A549 (cell line): Measurements from ENCODE around the gene ATP11A. TPM values are rescaled to one million over a fixed set of nuclear protein-coding genes. Genes with fewer than 3 reads are reported as not detected.
A peak's percentile ranks its signal among the peaks of the same experiment; 100 is the strongest.

Experiments
- ATAC-seq, 2 experiments: fragments of 200-7000 bp in 1 of 2; fragments of >200 bp in 1 of 2; cut with Nextera tagmentation in 1 of 2; cut with Tn5 transposase in 1 of 2; 3 replicates each; pipeline versions ENCODE4 v1.8.0 to v1.9.1; 2018 to 2020; ENCODE audit warnings: mild to moderate bottlenecking in 1 of 2, moderate library complexity in 1 of 2
- CTCF ChIA-PET: fragments of 300-600 bp; sonication (Branson Sonifier 250); formaldehyde crosslinking; extraction: SDS; loops from one replicate; lab custom pipeline; 2021; ENCODE audit warnings: antibody characterized with exemption, inconsistent platforms; lab: Yijun Ruan, JAX
- POLR2A ChIA-PET: fragments of 350-600 bp; formaldehyde crosslinking; extraction: SDS; loops from one replicate; lab custom pipeline; 2021; ENCODE audit warnings: antibody characterized with exemption, inconsistent platforms; lab: Yijun Ruan, JAX
- DNase-seq, 2 experiments: peaks; one replicate each; pipeline versions ENCODE4 v3.0.0 to v3.0.0-alpha.2; 2011 to 2016; ENCODE audit warnings: low read depth in 1 of 2, low spot score in 1 of 2
- FAIRE-seq: peaks from 2 replicates; lab custom pipeline; 2011; peaks lifted over from hg19 to GRCh38; lab: Jason Lieb, UNC
- H3K27ac ChIP-seq, 2 experiments: fragments of >200 bp; sonication (Bioruptor Twin); formaldehyde crosslinking; 3 replicates each; pipeline ENCODE4 v1.5.1; 2016 to 2017
- H3K4me1 ChIP-seq: fragments of >200 bp; sonication (Bioruptor Twin); formaldehyde crosslinking; 3 replicates; pipeline ENCODE4 v1.6.1; 2016
- H3K4me2 ChIP-seq: fragments of >200 bp; sonication (Bioruptor Twin); formaldehyde crosslinking; 3 replicates; pipeline ENCODE4 v1.6.1; 2016
- H3K4me3 ChIP-seq: fragments of >200 bp; sonication (Bioruptor Twin); formaldehyde crosslinking; 3 replicates; pipeline ENCODE4 v1.5.1; 2016
- H3K9me3 ChIP-seq: fragments of >200 bp; sonication (Bioruptor Twin); formaldehyde crosslinking; 3 replicates; pipeline ENCODE4 v1.6.1; 2016
- BHLHE40 ChIP-seq: IDR thresholded peaks from 2 replicates; pipeline ENCODE4 v1.6.1; 2012; ENCODE audit warnings: low read depth, low read length, inconsistent platforms
- CHD2 ChIP-seq: fragments of 150-350 bp; IDR thresholded peaks from 2 replicates; pipeline ENCODE4 v1.6.1; 2014; ENCODE audit warnings: low read length; ENCODE audit not compliant: partially characterized antibody
- CHD4 ChIP-seq: fragments of 200-600 bp; sonication (generic); IDR thresholded peaks from 2 replicates; pipeline ENCODE4 v1.6.1; 2016; ENCODE audit warnings: antibody characterized with exemption, mild to moderate bottlenecking, borderline replicate concordance
- ESRRA ChIP-seq: fragments of 150-350 bp; IDR thresholded peaks from 2 replicates; pipeline ENCODE4 v1.6.1; 2014; ENCODE audit warnings: mild to moderate bottlenecking, low read length, borderline replicate concordance
- FOSL2 ChIP-seq, 2 experiments: fragments of 450-650 bp in 1 of 2; fragments of >200 bp in 1 of 2; sonication (Bioruptor Twin) in 1 of 2; formaldehyde crosslinking; IDR thresholded peaks; 2 replicates each; pipeline versions ENCODE4 v1.5.0 to v1.6.1; 2016 to 2020; ENCODE audit warnings: mild to moderate bottlenecking in 1 of 2, moderate library complexity in 1 of 2
- HEYL ChIP-seq: fragments of 250-450 bp; sonication (Bioruptor Pico); IDR thresholded peaks from 2 replicates; pipeline ENCODE4 v1.8.0; 2021; ENCODE audit warnings: mild to moderate bottlenecking, moderate library complexity
- HOXB13 ChIP-seq: fragments of 250-450 bp; sonication (Bioruptor Pico); IDR thresholded peaks from 2 replicates; pipeline ENCODE4 v1.5.0; 2020; ENCODE audit warnings: low read depth, mild to moderate bottlenecking, moderate library complexity
- HOXB5 ChIP-seq: fragments of 250-450 bp; sonication (Bioruptor Pico); IDR thresholded peaks from 2 replicates; pipeline ENCODE4 v1.5.0; 2020; ENCODE audit warnings: mild to moderate bottlenecking, moderate library complexity
- JUNB ChIP-seq: fragments of >200 bp; sonication (Bioruptor Twin); formaldehyde crosslinking; IDR thresholded peaks from 2 replicates; pipeline ENCODE4 v1.6.1; 2016
- KDM1A ChIP-seq: fragments of 200-600 bp; sonication (generic); IDR thresholded peaks from 2 replicates; pipeline ENCODE4 v1.6.1; 2016; ENCODE audit warnings: low read depth, mild to moderate bottlenecking
- MAFK ChIP-seq: fragments of 450-650 bp; IDR thresholded peaks from 2 replicates; pipeline ENCODE4 v1.6.1; 2014; ENCODE audit not compliant: partially characterized antibody
- MAZ ChIP-seq: fragments of 150-350 bp; IDR thresholded peaks from 2 replicates; pipeline ENCODE4 v1.6.1; 2014; ENCODE audit warnings: antibody characterized with exemption, low read depth, low read length, borderline replicate concordance
- MYC ChIP-seq: IDR thresholded peaks from 2 replicates; pipeline ENCODE4 v1.6.1; 2012; ENCODE audit warnings: mild to moderate bottlenecking, inconsistent platforms, low read length, improper control_type of control experiment, borderline replicate concordance
- NPAS2 ChIP-seq: fragments of 250-450 bp; sonication (Bioruptor Pico); IDR thresholded peaks from 2 replicates; pipeline ENCODE4 v1.8.0; 2022; ENCODE audit warnings: mild to moderate bottlenecking, moderate library complexity, borderline replicate concordance
- NR3C1 ChIP-seq: fragments of >200 bp; sonication (Bioruptor Twin); formaldehyde crosslinking; IDR thresholded peaks from 3 replicates; pipeline ENCODE4 v1.6.1; 2017
- PHF8 ChIP-seq: fragments of 200-600 bp; sonication (generic); IDR thresholded peaks from 2 replicates; pipeline ENCODE4 v1.6.1; 2016; ENCODE audit warnings: low read depth, mild to moderate bottlenecking, antibody characterized with exemption, moderate library complexity, borderline replicate concordance
- RFX5 ChIP-seq: fragments of 450-650 bp; IDR thresholded peaks from 2 replicates; pipeline ENCODE4 v1.7.1; 2014; ENCODE audit warnings: antibody characterized with exemption, mild to moderate bottlenecking, moderate library complexity
- RNF2 ChIP-seq: fragments of 200-600 bp; sonication (generic); IDR thresholded peaks from 2 replicates; pipeline ENCODE4 v1.6.1; 2016; ENCODE audit warnings: low read depth, mild to moderate bottlenecking, antibody characterized with exemption, moderate library complexity, borderline replicate concordance
- SMC3 ChIP-seq: fragments of >200 bp; sonication (Bioruptor Twin); formaldehyde crosslinking; IDR thresholded peaks from 3 replicates; pipeline ENCODE4 v1.6.1; 2018; ENCODE audit warnings: inconsistent platforms
- TFCP2L1 ChIP-seq: fragments of 250-450 bp; sonication (Bioruptor Pico); IDR thresholded peaks from 2 replicates; pipeline ENCODE4 v1.5.0; 2021; ENCODE audit warnings: mild to moderate bottlenecking
- TP53 ChIP-seq: fragments of 250-450 bp; sonication (Bioruptor Pico); IDR thresholded peaks from 2 replicates; pipeline ENCODE4 v1.5.0; 2021; ENCODE audit warnings: mild to moderate bottlenecking, moderate library complexity
- ZC3H11A ChIP-seq: fragments of 450-650 bp; IDR thresholded peaks from 2 replicates; pipeline ENCODE4 v1.6.1; 2014; ENCODE audit warnings: antibody characterized with exemption, mild to moderate bottlenecking
- ZNF302 ChIP-seq: fragments of 250-450 bp; sonication (Bioruptor Pico); IDR thresholded peaks from 2 replicates; pipeline ENCODE4 v1.9.0; 2021; ENCODE audit warnings: inconsistent platforms, mild to moderate bottlenecking, moderate library complexity
- WGBS: methylation state at CpG from one replicate; pipeline ENCODE4 v1.1.6; 2017; ENCODE audit errors: missing lambda C conversion rate; 5-methylcytosine and 5-hydroxymethylcytosine counted together
- polyA plus RNA-seq, 4 experiments: library from polyadenylated mRNA; depleted of rRNA in 3 of 4; stranded (reverse); fragments of >200 nt; fragmentation: RNase III in 1 of 4; extraction: RNeasy Plus Mini Kit Qiagen cat#74134 plus additional on column Dnase treatment in 1 of 4; gene quantifications; 2 replicates in 3 of 4; 3 replicates in 1 of 4; pipeline ENCODE4 v1.2.3, GENCODE V29; 2011 to 2017
- TF ChIP-seq, protein P1 (sequence below): fragments of 250-450 bp; sonication (Bioruptor Pico); IDR thresholded peaks from 2 replicates; pipeline ENCODE4 v1.5.0; 2020; ENCODE audit warnings: low read depth, mild to moderate bottlenecking, moderate library complexity
- TF ChIP-seq, protein P2 (sequence below): IDR thresholded peaks from 2 replicates; pipeline ENCODE4 v1.6.1; 2012; ENCODE audit warnings: low read depth, borderline replicate concordance
- TF ChIP-seq, protein P3 (sequence below): fragments of 150-350 bp; IDR thresholded peaks from 2 replicates; pipeline ENCODE4 v1.6.1; 2014; ENCODE audit warnings: low read depth, mild to moderate bottlenecking, low read length
- TF ChIP-seq, protein P4 (sequence below): fragments of 250-450 bp; sonication (Bioruptor Pico); IDR thresholded peaks from 2 replicates; pipeline ENCODE4 v1.5.0; 2021; ENCODE audit warnings: mild to moderate bottlenecking, moderate library complexity, borderline replicate concordance

Gene ATP11A
- polyA plus RNA-seq, 2 of the 4 experiments (the other 2 are of a cell fraction), result 4.1 to 8.0 TPM

DNA sequence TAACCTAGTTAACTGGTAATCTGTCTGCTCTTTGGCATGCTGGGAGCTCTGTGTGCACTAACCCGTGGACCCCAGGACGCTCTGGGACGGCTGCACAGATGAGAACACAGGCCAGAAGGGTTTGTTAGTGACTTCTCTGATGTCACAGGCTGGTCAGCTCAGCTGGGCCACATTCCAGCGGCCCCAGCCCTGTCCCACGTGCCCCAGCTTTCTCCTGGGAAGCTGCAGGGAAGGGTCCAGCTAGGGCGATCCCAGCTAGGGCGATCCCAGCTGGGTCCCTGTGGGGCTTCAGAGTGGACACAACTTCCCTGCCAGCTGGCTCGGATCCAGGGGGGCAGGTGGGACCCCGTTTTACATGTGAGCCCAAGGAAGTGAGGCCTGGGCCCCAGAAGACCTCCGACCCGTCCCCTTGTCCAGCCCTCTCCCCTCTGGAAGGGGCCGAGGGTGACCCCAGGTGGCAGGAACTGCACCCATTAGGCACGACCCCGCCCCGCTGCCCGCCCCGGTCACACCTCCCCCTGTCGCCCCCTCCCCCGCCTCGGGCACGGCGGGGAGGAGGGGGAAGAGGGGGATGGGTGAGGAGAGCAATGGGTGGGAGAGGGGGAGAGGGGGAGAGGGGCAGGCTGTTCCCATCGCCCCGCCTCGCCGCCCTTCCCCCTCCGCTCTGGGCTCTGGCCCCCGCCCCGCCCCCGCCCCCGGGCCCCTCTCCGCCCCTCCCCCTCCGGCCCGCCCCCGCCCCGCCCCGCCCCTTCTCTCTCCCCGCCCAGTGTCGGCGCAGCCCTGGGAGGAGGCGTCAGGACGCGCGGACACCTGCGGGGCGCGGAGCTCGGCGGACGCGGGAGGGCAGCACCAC is 204.0 kb downstream of the ATP11A start:
- TF ChIP-seq MAFK (no peak), HOXB13 (CRISPR knock-in tag) (no peak), NPAS2 (CRISPR knock-in tag) (no peak), JUNB (no peak), MAZ (no peak), CHD2 (no peak), TP53 (CRISPR knock-in tag) (no peak), SMC3 (no peak), MYC (no peak), BHLHE40 (no peak), ESRRA (no peak), PHF8 (no peak), RFX5 (no peak), HOXB5 (CRISPR knock-in tag) (no peak), NR3C1 (no peak)
- TF ChIP-seq, protein P1, sequence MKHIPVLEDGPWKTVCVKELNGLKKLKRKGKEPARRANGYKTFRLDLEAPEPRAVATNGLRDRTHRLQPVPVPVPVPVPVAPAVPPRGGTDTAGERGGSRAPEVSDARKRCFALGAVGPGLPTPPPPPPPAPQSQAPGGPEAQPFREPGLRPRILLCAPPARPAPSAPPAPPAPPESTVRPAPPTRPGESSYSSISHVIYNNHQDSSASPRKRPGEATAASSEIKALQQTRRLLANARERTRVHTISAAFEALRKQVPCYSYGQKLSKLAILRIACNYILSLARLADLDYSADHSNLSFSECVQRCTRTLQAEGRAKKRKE (CRISPR knock-in tag), result no peak
- ChIA-PET CTCF (no interaction called here), POLR2A (no interaction called here)
- FAIRE-seq (no peak), DNase-seq (peak in 1 of 2 experiments; percentile 40), ATAC-seq (peak; percentile 33 to 58; a peak in 5 of 6 replicates)
- H3K4me2 ChIP-seq, result peak overlapping the region; percentile 92
- no peaks in the 10 kb centered on the region for H3K9me3 ChIP-seq
- H3K4me3 ChIP-seq, result peak overlapping the region; percentile 54
- H3K4me1 ChIP-seq, result peaks cover 13% of the 10 kb centered on the region
- peak overlapping the region; percentile 60 to 90; a peak in 5 of 6 replicates for H3K27ac ChIP-seq
- WGBS, result 30% methylated on average over 2 of the region's 51 CpGs

DNA sequence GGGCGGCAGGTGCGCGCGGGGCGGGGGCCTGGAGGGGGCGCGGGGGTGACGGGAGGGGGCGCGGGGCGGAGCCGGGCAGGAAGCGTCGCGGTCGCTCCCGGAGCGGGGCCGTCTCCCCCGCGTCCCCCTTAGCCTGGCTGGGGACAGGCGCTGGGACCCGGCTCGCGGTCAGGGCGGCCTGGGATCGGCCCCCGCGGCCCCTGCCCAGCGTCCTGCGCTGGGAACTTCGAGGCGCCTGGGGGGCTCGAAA is 204.5 kb downstream of the ATP11A start:
- CTCF ChIA-PET, result no interaction called here
- WGBS, result no CpG with 5 or more reads among the region's 34 CpGs
- TF ChIP-seq KDM1A (no peak), RNF2 (no peak)
- TF ChIP-seq, protein P2, sequence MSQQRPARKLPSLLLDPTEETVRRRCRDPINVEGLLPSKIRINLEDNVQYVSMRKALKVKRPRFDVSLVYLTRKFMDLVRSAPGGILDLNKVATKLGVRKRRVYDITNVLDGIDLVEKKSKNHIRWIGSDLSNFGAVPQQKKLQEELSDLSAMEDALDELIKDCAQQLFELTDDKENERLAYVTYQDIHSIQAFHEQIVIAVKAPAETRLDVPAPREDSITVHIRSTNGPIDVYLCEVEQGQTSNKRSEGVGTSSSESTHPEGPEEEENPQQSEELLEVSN, result no peak
- TF ChIP-seq, all 56 proteins: peak for 0
- H3K4me1 ChIP-seq, result peaks cover 13% of the 10 kb centered on the region
- ATAC-seq (no peak; a peak in 1 of 6 replicates), DNase-seq (no peak), FAIRE-seq (no peak)
- no peaks in the 10 kb centered on the region for H3K9me3 ChIP-seq
- peak overlapping the region; percentile 92 for H3K4me2 ChIP-seq
- POLR2A ChIA-PET, result no interaction called here
- peak overlapping the region; percentile 54 for H3K4me3 ChIP-seq
- peak overlapping the region; percentile 60 to 90; a peak in 5 of 6 replicates for H3K27ac ChIP-seq

DNA sequence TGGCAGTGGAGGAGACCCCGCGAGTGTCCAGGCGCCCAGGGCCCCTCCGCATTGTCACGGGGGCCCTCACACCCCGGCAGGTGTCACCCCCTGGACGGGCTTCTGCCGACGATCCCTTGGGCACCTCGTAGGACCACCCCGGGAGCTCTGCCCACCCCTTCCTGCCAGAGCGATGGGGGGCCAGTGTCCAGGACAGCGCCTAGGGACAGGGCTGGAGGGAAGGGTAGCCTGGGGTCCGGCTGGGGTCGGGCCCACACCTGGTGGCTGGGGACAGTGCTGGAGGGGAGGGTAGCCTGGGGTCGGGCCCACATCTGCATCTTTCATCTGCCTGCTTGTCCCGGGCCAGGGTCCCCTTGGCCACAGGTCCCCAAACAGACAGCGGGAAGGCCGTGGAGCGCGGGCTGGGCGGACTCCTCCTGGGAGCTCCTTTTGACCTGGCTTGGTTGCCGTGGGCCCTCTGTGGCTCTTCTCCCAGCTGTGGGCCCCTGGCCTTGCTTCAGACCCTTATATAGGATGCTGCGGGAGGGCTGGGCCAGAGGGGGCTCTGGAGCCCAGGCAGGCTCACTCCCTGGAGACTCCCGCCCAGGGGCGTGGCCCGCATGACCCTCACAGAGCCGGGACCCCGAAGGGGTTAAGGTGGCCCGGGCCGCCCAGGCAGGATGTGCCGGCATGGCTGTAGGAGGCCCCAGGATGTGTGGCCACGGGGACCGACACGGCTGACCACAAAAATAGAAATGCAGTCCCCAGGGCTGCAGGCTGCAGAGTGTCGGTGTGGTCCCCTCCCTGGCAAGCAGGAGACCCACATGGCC is 205.0 kb downstream of the ATP11A start:
- Histone ChIP-seq H3K4me2 (peak overlapping the region; percentile 92), H3K4me3 (peak overlapping the region; percentile 54), H3K4me1 (peaks cover 13% of the 10 kb centered on the region), H3K9me3 (no peaks in the 10 kb centered on the region), H3K27ac (peak overlapping the region; percentile 60 to 90; a peak in 5 of 6 replicates)
- no peak for ATAC-seq
- no peak for FAIRE-seq
- DNase-seq, result no peak
- CTCF ChIA-PET, result no interaction called here
- POLR2A ChIA-PET, result no interaction called here
- WGBS, result 96% methylated on average over 8 of the region's 36 CpGs
- TF ChIP-seq ZNF302 (CRISPR knock-in tag), result no peak
- TF ChIP-seq, protein P3, sequence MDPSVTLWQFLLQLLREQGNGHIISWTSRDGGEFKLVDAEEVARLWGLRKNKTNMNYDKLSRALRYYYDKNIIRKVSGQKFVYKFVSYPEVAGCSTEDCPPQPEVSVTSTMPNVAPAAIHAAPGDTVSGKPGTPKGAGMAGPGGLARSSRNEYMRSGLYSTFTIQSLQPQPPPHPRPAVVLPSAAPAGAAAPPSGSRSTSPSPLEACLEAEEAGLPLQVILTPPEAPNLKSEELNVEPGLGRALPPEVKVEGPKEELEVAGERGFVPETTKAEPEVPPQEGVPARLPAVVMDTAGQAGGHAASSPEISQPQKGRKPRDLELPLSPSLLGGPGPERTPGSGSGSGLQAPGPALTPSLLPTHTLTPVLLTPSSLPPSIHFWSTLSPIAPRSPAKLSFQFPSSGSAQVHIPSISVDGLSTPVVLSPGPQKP, result no peak
- TF ChIP-seq RFX5, result no peak
- no peak for TF ChIP-seq CHD4
- TF ChIP-seq ZC3H11A, result no peak
- TF ChIP-seq FOSL2 (IDR thresholded peaks at IDR 0.05), result no peak
- TF ChIP-seq FOSL2 (CRISPR knock-in tag; IDR thresholded peaks at IDR 0.05), result no peak
- TF ChIP-seq PHF8, result no peak
- TF ChIP-seq, protein P4, sequence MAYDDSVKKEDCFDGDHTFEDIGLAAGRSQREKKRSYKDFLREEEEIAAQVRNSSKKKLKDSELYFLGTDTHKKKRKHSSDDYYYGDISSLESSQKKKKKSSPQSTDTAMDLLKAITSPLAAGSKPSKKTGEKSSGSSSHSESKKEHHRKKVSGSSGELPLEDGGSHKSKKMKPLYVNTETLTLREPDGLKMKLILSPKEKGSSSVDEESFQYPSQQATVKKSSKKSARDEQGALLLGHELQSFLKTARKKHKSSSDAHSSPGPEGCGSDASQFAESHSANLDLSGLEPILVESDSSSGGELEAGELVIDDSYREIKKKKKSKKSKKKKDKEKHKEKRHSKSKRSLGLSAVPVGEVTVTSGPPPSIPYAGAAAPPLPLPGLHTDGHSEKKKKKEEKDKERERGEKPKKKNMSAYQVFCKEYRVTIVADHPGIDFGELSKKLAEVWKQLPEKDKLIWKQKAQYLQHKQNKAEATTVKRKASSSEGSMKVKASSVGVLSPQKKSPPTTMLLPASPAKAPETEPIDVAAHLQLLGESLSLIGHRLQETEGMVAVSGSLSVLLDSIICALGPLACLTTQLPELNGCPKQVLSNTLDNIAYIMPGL (CRISPR knock-in tag), result no peak
- TF ChIP-seq HEYL (CRISPR knock-in tag), result no peak
- no peak for TF ChIP-seq HOXB5 (CRISPR knock-in tag)
- no peak for TF ChIP-seq TFCP2L1
- TF ChIP-seq CHD2, result no peak
